GM23338 (cell line): ENCODE results near the gene IKZF3.

Experiments
- CREB1 ChIP-seq: fragments of 250-450 bp; sonication (Bioruptor Pico); IDR thresholded peaks from 2 replicates; pipeline ENCODE4 v1.5.0; 2020; ENCODE audit warnings: low read depth, mild to moderate bottlenecking, moderate library complexity
- CTCF ChIP-seq, 2 experiments: fragments of 200-600 bp in 1 of 2; sonication (generic) in 1 of 2; conservative IDR thresholded peaks; 2 replicates each; pipeline versions ENCODE4 v1.5.1 to v1.6.1; 2016 to 2017; ENCODE audit warnings: antibody characterized with exemption in 2 of 2, low read depth in 2 of 2, mild to moderate bottlenecking in 2 of 2, moderate library complexity in 1 of 2
- EZH2 ChIP-seq: fragments of 200-600 bp; sonication (generic); IDR thresholded peaks from one replicate; pipeline ENCODE4 v1.8.0; 2017; ENCODE audit warnings: antibody characterized with exemption, mild to moderate bottlenecking, low read depth; ENCODE audit not compliant: unreplicated experiment
- EZH2phosphoT487 ChIP-seq: fragments of 200-600 bp; sonication (generic); IDR thresholded peaks from one replicate; pipeline ENCODE4 v1.8.1; 2018; ENCODE audit warnings: antibody characterized with exemption; ENCODE audit not compliant: unreplicated experiment
- JUNB ChIP-seq: IDR thresholded peaks from one replicate; pipeline ENCODE4 v1.6.1; 2016; ENCODE audit warnings: antibody characterized with exemption; ENCODE audit not compliant: unreplicated experiment
- NANOG ChIP-seq: IDR thresholded peaks from 2 replicates; pipeline ENCODE4 v1.6.1; 2016; ENCODE audit warnings: antibody characterized with exemption, borderline replicate concordance
- POLR2AphosphoS5 ChIP-seq: IDR thresholded peaks from 2 replicates; pipeline ENCODE4 v1.6.1; 2016; ENCODE audit warnings: antibody characterized with exemption, low read depth
- REST ChIP-seq: IDR thresholded peaks from one replicate; pipeline ENCODE4 v1.6.1; 2018; ENCODE audit warnings: antibody characterized with exemption; ENCODE audit not compliant: unreplicated experiment
- STAT1 ChIP-seq: IDR thresholded peaks from one replicate; pipeline ENCODE4 v1.6.1; 2016; ENCODE audit warnings: antibody characterized with exemption; ENCODE audit not compliant: unreplicated experiment
- ZNF114 ChIP-seq: fragments of 250-450 bp; sonication (Bioruptor Pico); IDR thresholded peaks from 2 replicates; pipeline ENCODE4 v1.5.0; 2020; ENCODE audit warnings: mild to moderate bottlenecking, moderate library complexity
- TF ChIP-seq, protein P1 (sequence below): fragments of 250-450 bp; sonication (Bioruptor Pico); IDR thresholded peaks from 2 replicates; pipeline ENCODE4 v1.5.0; 2020; ENCODE audit warnings: mild to moderate bottlenecking, moderate library complexity
- TF ChIP-seq, protein P2 (sequence below): IDR thresholded peaks from 2 replicates; pipeline ENCODE4 v1.6.1; 2016; ENCODE audit warnings: antibody characterized with exemption

GRCh38 chr17:39738568-39738901, 125.6 kb downstream of the IKZF3 start:
- TF ChIP-seq EZH2 = no peak
- no peak for TF ChIP-seq CTCF (conservative IDR thresholded peaks at IDR 0.05; ENCODE audit: low read depth in 2 of 2)
- TF ChIP-seq EZH2phosphoT487 = no peak
- TF ChIP-seq CREB1 (CRISPR knock-in tag) = no peak
- TF ChIP-seq JUNB = no peak
- no peak for TF ChIP-seq POLR2AphosphoS5
- no peak for TF ChIP-seq REST
- no peak for TF ChIP-seq ZNF114 (CRISPR knock-in tag)
- no peak for TF ChIP-seq STAT1
- TF ChIP-seq, protein P1, sequence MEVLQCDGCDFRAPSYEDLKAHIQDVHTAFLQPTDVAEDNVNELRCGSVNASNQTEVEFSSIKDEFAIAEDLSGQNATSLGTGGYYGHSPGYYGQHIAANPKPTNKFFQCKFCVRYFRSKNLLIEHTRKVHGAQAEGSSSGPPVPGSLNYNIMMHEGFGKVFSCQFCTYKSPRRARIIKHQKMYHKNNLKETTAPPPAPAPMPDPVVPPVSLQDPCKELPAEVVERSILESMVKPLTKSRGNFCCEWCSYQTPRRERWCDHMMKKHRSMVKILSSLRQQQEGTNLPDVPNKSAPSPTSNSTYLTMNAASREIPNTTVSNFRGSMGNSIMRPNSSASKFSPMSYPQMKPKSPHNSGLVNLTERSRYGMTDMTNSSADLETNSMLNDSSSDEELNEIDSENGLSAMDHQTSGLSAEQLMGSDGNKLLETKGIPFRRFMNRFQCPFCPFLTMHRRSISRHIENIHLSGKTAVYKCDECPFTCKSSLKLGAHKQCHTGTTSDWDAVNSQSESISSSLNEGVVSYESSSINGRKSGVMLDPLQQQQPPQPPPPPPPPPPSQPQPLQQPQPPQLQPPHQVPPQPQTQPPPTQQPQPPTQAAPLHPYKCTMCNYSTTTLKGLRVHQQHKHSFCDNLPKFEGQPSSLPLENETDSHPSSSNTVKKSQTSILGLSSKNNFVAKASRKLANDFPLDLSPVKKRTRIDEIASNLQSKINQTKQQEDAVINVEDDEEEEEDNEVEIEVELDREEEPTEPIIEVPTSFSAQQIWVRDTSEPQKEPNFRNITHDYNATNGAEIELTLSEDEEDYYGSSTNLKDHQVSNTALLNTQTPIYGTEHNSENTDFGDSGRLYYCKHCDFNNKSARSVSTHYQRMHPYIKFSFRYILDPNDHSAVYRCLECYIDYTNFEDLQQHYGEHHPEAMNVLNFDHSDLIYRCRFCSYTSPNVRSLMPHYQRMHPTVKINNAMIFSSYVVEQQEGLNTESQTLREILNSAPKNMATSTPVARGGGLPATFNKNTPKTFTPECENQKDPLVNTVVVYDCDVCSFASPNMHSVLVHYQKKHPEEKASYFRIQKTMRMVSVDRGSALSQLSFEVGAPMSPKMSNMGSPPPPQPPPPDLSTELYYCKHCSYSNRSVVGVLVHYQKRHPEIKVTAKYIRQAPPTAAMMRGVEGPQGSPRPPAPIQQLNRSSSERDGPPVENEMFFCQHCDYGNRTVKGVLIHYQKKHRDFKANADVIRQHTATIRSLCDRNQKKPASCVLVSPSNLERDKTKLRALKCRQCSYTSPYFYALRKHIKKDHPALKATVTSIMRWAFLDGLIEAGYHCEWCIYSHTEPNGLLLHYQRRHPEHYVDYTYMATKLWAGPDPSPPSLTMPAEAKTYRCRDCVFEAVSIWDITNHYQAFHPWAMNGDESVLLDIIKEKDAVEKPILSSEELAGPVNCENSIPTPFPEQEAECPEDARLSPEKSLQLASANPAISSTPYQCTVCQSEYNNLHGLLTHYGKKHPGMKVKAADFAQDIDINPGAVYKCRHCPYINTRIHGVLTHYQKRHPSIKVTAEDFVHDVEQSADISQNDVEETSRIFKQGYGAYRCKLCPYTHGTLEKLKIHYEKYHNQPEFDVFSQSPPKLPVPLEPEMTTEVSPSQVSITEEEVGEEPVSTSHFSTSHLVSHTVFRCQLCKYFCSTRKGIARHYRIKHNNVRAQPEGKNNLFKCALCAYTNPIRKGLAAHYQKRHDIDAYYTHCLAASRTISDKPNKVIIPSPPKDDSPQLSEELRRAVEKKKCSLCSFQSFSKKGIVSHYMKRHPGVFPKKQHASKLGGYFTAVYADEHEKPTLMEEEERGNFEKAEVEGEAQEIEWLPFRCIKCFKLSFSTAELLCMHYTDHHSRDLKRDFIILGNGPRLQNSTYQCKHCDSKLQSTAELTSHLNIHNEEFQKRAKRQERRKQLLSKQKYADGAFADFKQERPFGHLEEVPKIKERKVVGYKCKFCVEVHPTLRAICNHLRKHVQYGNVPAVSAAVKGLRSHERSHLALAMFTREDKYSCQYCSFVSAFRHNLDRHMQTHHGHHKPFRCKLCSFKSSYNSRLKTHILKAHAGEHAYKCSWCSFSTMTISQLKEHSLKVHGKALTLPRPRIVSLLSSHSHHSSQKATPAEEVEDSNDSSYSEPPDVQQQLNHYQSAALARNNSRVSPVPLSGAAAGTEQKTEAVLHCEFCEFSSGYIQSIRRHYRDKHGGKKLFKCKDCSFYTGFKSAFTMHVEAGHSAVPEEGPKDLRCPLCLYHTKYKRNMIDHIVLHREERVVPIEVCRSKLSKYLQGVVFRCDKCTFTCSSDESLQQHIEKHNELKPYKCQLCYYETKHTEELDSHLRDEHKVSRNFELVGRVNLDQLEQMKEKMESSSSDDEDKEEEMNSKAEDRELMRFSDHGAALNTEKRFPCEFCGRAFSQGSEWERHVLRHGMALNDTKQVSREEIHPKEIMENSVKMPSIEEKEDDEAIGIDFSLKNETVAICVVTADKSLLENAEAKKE = no peak
- TF ChIP-seq, protein P2, sequence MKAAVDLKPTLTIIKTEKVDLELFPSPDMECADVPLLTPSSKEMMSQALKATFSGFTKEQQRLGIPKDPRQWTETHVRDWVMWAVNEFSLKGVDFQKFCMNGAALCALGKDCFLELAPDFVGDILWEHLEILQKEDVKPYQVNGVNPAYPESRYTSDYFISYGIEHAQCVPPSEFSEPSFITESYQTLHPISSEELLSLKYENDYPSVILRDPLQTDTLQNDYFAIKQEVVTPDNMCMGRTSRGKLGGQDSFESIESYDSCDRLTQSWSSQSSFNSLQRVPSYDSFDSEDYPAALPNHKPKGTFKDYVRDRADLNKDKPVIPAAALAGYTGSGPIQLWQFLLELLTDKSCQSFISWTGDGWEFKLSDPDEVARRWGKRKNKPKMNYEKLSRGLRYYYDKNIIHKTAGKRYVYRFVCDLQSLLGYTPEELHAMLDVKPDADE = no peak
- TF ChIP-seq NANOG = no peak
